HCT116 (cell line): Measurements from ENCODE around the gene ZNF747.

ENCODE experiments used
- CEBPB ChIP-seq: IDR thresholded peaks from 2 replicates; pipeline ENCODE4 v1.6.1; 2012; ENCODE audit warnings: low read depth
- EZH2 ChIP-seq: fragments of 200-600 bp; sonication (generic); IDR thresholded peaks from 2 replicates; pipeline ENCODE4 v1.6.1; 2017; ENCODE audit warnings: antibody characterized with exemption, mixed run types
- EZH2phosphoT487 ChIP-seq: fragments of 200-600 bp; IDR thresholded peaks from 2 replicates; pipeline ENCODE4 v1.6.1; 2018; ENCODE audit warnings: antibody characterized with exemption, borderline replicate concordance
- FOSL1 ChIP-seq: IDR thresholded peaks from 2 replicates; pipeline ENCODE4 v1.6.1; 2012; ENCODE audit warnings: low read depth
- JUND ChIP-seq: IDR thresholded peaks from 2 replicates; pipeline ENCODE4 v1.6.1; 2012
- POLR2A ChIP-seq: IDR thresholded peaks from 2 replicates; pipeline ENCODE4 v1.7.0; 2011; ENCODE audit warnings: borderline replicate concordance; ENCODE audit not compliant: insufficient read depth, insufficient read length; ENCODE audit errors: extremely low read depth
- POLR2AphosphoS5 ChIP-seq: IDR thresholded peaks from 2 replicates; pipeline ENCODE4 v1.6.1; 2011; ENCODE audit warnings: mild to moderate bottlenecking, low read depth, low read length, moderate library complexity
- YY1 ChIP-seq: IDR thresholded peaks from 2 replicates; pipeline ENCODE4 v1.6.1; 2011; ENCODE audit warnings: low read length, low read depth, moderate library complexity, mild to moderate bottlenecking; ENCODE audit not compliant: insufficient replicate concordance; ENCODE audit errors: extremely low read depth
- ZNF274 ChIP-seq: fragments of 200-500 bp; sonication (Bioruptor generic); IDR thresholded peaks from 2 replicates; pipeline ENCODE4 v1.6.1; 2014; ENCODE audit warnings: mild to moderate bottlenecking, low read depth, low read length, inconsistent platforms
- TF ChIP-seq, protein P1 (sequence below): IDR thresholded peaks from 2 replicates; pipeline ENCODE4 v1.6.1; 2012
- TF ChIP-seq, protein P2 (sequence below), 3 experiments: fragments of 200-600 bp in 1 of 3; sonication (generic) in 1 of 3; IDR thresholded peaks in 2 of 3; conservative IDR thresholded peaks in 1 of 3; 2 replicates each; pipeline ENCODE4 v1.5.1; 2012 to 2017; ENCODE audit warnings: low read depth in 2 of 3, low read length in 2 of 3, antibody characterized with exemption in 1 of 3, borderline replicate concordance in 1 of 3, control low read depth in 1 of 3, mild to moderate bottlenecking in 1 of 3, mixed read lengths in 1 of 3, mixed run types in 1 of 3, moderate library complexity in 1 of 3; ENCODE audit not compliant: insufficient read depth in 1 of 3
- TF ChIP-seq, protein P3 (sequence below): IDR thresholded peaks from 2 replicates; pipeline ENCODE4 v1.6.1; 2012
- TF ChIP-seq, protein P4 (sequence below): IDR thresholded peaks from 2 replicates; pipeline ENCODE4 v1.6.1; 2012; ENCODE audit warnings: low read depth
- TF ChIP-seq, protein P5 (sequence below): IDR thresholded peaks from 2 replicates; pipeline ENCODE4 v1.6.1; 2011; ENCODE audit warnings: mild to moderate bottlenecking, low read length, moderate library complexity; ENCODE audit not compliant: insufficient replicate concordance; ENCODE audit errors: extremely low read depth

DNA sequence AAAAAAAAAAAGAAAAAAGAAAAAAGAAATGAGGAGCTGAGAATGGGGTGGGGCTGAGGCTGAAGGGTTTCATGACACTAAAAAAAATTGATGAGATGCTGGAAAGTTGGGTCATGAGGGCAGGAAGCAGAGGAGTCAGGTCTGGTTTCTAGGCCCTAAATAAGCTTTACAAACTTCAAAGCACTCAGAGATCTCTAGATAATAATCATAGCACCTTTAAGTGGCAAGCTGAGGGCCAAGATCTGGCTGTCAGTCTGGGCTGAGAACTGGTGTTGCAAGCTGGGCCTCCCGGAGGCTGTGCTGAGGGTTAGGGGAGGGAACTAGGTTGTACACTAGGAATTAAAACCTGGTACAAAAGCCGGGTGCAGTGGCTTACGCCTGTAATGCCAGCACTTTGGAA is 17.1 kb upstream of the ZNF747 start:
- TF ChIP-seq, protein P1, sequence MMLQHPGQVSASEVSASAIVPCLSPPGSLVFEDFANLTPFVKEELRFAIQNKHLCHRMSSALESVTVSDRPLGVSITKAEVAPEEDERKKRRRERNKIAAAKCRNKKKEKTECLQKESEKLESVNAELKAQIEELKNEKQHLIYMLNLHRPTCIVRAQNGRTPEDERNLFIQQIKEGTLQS, result no peak
- TF ChIP-seq, protein P2, sequence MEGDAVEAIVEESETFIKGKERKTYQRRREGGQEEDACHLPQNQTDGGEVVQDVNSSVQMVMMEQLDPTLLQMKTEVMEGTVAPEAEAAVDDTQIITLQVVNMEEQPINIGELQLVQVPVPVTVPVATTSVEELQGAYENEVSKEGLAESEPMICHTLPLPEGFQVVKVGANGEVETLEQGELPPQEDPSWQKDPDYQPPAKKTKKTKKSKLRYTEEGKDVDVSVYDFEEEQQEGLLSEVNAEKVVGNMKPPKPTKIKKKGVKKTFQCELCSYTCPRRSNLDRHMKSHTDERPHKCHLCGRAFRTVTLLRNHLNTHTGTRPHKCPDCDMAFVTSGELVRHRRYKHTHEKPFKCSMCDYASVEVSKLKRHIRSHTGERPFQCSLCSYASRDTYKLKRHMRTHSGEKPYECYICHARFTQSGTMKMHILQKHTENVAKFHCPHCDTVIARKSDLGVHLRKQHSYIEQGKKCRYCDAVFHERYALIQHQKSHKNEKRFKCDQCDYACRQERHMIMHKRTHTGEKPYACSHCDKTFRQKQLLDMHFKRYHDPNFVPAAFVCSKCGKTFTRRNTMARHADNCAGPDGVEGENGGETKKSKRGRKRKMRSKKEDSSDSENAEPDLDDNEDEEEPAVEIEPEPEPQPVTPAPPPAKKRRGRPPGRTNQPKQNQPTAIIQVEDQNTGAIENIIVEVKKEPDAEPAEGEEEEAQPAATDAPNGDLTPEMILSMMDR (IDR thresholded peaks at IDR 0.05 in 2 of 3, conservative IDR thresholded peaks at IDR 0.05 in 1 of 3; ENCODE audit: borderline replicate concordance in 1 of 3, insufficient read depth in 1 of 3, low read depth in 2 of 3, low read length in 2 of 3), result no peak
- TF ChIP-seq JUND (no peak), EZH2 (no peak), ZNF274 (no peak), POLR2A (no peak), FOSL1 (no peak), POLR2AphosphoS5 (no peak), EZH2phosphoT487 (no peak), YY1 (no peak), CEBPB (no peak)
- TF ChIP-seq, protein P3, sequence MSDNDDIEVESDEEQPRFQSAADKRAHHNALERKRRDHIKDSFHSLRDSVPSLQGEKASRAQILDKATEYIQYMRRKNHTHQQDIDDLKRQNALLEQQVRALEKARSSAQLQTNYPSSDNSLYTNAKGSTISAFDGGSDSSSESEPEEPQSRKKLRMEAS, result no peak
- TF ChIP-seq, protein P4, sequence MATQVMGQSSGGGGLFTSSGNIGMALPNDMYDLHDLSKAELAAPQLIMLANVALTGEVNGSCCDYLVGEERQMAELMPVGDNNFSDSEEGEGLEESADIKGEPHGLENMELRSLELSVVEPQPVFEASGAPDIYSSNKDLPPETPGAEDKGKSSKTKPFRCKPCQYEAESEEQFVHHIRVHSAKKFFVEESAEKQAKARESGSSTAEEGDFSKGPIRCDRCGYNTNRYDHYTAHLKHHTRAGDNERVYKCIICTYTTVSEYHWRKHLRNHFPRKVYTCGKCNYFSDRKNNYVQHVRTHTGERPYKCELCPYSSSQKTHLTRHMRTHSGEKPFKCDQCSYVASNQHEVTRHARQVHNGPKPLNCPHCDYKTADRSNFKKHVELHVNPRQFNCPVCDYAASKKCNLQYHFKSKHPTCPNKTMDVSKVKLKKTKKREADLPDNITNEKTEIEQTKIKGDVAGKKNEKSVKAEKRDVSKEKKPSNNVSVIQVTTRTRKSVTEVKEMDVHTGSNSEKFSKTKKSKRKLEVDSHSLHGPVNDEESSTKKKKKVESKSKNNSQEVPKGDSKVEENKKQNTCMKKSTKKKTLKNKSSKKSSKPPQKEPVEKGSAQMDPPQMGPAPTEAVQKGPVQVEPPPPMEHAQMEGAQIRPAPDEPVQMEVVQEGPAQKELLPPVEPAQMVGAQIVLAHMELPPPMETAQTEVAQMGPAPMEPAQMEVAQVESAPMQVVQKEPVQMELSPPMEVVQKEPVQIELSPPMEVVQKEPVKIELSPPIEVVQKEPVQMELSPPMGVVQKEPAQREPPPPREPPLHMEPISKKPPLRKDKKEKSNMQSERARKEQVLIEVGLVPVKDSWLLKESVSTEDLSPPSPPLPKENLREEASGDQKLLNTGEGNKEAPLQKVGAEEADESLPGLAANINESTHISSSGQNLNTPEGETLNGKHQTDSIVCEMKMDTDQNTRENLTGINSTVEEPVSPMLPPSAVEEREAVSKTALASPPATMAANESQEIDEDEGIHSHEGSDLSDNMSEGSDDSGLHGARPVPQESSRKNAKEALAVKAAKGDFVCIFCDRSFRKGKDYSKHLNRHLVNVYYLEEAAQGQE, result no peak
- TF ChIP-seq, protein P5, sequence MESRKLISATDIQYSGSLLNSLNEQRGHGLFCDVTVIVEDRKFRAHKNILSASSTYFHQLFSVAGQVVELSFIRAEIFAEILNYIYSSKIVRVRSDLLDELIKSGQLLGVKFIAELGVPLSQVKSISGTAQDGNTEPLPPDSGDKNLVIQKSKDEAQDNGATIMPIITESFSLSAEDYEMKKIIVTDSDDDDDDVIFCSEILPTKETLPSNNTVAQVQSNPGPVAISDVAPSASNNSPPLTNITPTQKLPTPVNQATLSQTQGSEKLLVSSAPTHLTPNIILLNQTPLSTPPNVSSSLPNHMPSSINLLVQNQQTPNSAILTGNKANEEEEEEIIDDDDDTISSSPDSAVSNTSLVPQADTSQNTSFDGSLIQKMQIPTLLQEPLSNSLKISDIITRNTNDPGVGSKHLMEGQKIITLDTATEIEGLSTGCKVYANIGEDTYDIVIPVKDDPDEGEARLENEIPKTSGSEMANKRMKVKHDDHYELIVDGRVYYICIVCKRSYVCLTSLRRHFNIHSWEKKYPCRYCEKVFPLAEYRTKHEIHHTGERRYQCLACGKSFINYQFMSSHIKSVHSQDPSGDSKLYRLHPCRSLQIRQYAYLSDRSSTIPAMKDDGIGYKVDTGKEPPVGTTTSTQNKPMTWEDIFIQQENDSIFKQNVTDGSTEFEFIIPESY, result no peak
